Panc1 (cell line): Measurements from ENCODE around the gene FMN2. TPM values are rescaled to one million over a fixed set of nuclear protein-coding genes. Genes with fewer than 3 reads are reported as not detected.

Experiments used
- ATAC-seq: fragments of 200-7000 bp; cut with Tn5 transposase; 2 replicates; pipeline ENCODE4 v1.9.1; 2020; ENCODE audit warnings: mild to moderate bottlenecking, moderate library complexity
- BruUV-seq: library from RNA; stranded (reverse); fragments of 400-500 nt; replicated peaks from 2 replicates; lab custom pipeline; 2021; lab: Mats Ljungman, UMichigan
- CTCF ChIA-PET: fragments of 300-600 bp; sonication (Branson Sonifier 250); formaldehyde crosslinking; loops from one replicate; lab custom pipeline; 2022; ENCODE audit warnings: antibody characterized with exemption; lab: Charles Lee
- POLR2A ChIA-PET: fragments of 300-600 bp; sonication (Branson Sonifier 250); formaldehyde crosslinking; loops from one replicate; lab custom pipeline; 2022; ENCODE audit warnings: antibody characterized with exemption; lab: Charles Lee
- DNase-seq: peaks from one replicate; pipeline ENCODE4 v3.0.0-alpha.2; 2010; ENCODE audit warnings: low read depth, low spot score
- H3K27ac ChIP-seq: 2 replicates; pipeline ENCODE4 v1.5.1; 2011; ENCODE audit warnings: mild to moderate bottlenecking, low read length, inconsistent platforms
- H3K27me3 ChIP-seq: fragments of 200-500 bp; sonication (Bioruptor generic); 2 replicates; pipeline ENCODE4 v1.6.0; 2014; ENCODE audit warnings: low read length, inconsistent platforms; ENCODE audit not compliant: control insufficient read depth, insufficient read depth
- H3K36me3 ChIP-seq: fragments of 200-500 bp; sonication (Bioruptor generic); 2 replicates; pipeline ENCODE4 v1.5.1; 2014; ENCODE audit warnings: inconsistent platforms, mild to moderate bottlenecking, low read length, moderate library complexity; ENCODE audit not compliant: control insufficient read depth, insufficient read depth
- H3K4me1 ChIP-seq: 2 replicates; pipeline ENCODE4 v1.5.1; 2011; ENCODE audit warnings: inconsistent platforms, mild to moderate bottlenecking, low read length, moderate library complexity; ENCODE audit not compliant: control insufficient read depth, insufficient read depth
- H3K4me3 ChIP-seq, 2 experiments: 2 replicates each; pipeline ENCODE4 v1.5.1; 2011 to 2012; ENCODE audit warnings: low read depth in 2 of 2, low read length in 2 of 2, mild to moderate bottlenecking in 2 of 2, inconsistent platforms in 1 of 2, moderate library complexity in 1 of 2
- H3K9me3 ChIP-seq: fragments of 200-500 bp; sonication (Bioruptor generic); 2 replicates; pipeline ENCODE4 v1.5.1; 2014; ENCODE audit warnings: low read depth, mild to moderate bottlenecking, inconsistent platforms, low read length, moderate library complexity; ENCODE audit not compliant: control insufficient read depth, insufficient read depth
- CTCF ChIP-seq: fragments of 450-650 bp; IDR thresholded peaks from 2 replicates; pipeline ENCODE4 v1.5.1; 2017; ENCODE audit warnings: mild to moderate bottlenecking
- POLR2AphosphoS5 ChIP-seq: IDR thresholded peaks from 2 replicates; pipeline ENCODE4 v1.6.1; 2012; ENCODE audit warnings: mild to moderate bottlenecking, low read depth, low read length, moderate library complexity
- REST ChIP-seq, 2 experiments: IDR thresholded peaks; 2 replicates each; pipeline ENCODE4 v1.6.1; 2011 to 2012; ENCODE audit warnings: low read depth in 2 of 2, control low read depth in 1 of 2, low read length in 1 of 2, mild to moderate bottlenecking in 1 of 2, moderate library complexity in 1 of 2; ENCODE audit not compliant: insufficient read depth in 1 of 2
- SIN3A ChIP-seq: IDR thresholded peaks from 2 replicates; pipeline ENCODE4 v1.6.1; 2012; ENCODE audit warnings: low read depth, mild to moderate bottlenecking, low read length, moderate library complexity, borderline replicate concordance; ENCODE audit not compliant: insufficient read depth
- TCF7L2 ChIP-seq: IDR thresholded peaks from 2 replicates; pipeline ENCODE4 v1.6.1; 2011; ENCODE audit warnings: mild to moderate bottlenecking, low read depth, low read length, inconsistent platforms
- in situ Hi-C: cut with HindIII; loops from 2 replicates; pipeline ENCODE4 v1.10.0; 2016; ENCODE audit warnings: low sequenced_read_pairs, low pct_unique_long_range_greater_than_20kb
- intact Hi-C: fragments of 100-400 bp; cut with micrococcal nuclease; formaldehyde crosslinking; loops from one replicate; pipeline ENCODE4 v1.10.0; 2022; ENCODE audit not compliant: unreplicated experiment
- total RNA-seq: library from RNA; stranded (reverse); gene quantifications from one replicate; pipeline ENCODE4 v1.2.1, GENCODE V29; 2021; ENCODE audit not compliant: unreplicated experiment

The FMN2 gene
- total RNA-seq, 1 experiment from 2014 or later, result 1.9 TPM

GRCh38 chr1:240343045-240343444 is 251.4 kb downstream of the FMN2 start:
- ChIA-PET CTCF (no interaction called here), POLR2A (no interaction called here)
- Histone ChIP-seq H3K4me1 (no peaks in the 10 kb centered on the region), H3K27ac (no peak overlapping the region), H3K36me3 (no peaks in the 10 kb centered on the region), H3K27me3 (no peaks in the 10 kb centered on the region), H3K4me3 (no peak overlapping the region), H3K9me3 (no peaks in the 10 kb centered on the region)
- intact Hi-C loops, result no loop called here
- in situ Hi-C loops, result no loop called here
- TF ChIP-seq REST (IDR thresholded peaks at IDR 0.05; ENCODE audit: insufficient read depth in 1 of 2, low read depth in 2 of 2, low read length in 1 of 2) (no peak), CTCF (no peak), SIN3A (no peak), POLR2AphosphoS5 (no peak), TCF7L2 (no peak)
- BruUV-seq, result no TSS peak
- ATAC-seq (no peak), DNase-seq (no peak)

DNA sequence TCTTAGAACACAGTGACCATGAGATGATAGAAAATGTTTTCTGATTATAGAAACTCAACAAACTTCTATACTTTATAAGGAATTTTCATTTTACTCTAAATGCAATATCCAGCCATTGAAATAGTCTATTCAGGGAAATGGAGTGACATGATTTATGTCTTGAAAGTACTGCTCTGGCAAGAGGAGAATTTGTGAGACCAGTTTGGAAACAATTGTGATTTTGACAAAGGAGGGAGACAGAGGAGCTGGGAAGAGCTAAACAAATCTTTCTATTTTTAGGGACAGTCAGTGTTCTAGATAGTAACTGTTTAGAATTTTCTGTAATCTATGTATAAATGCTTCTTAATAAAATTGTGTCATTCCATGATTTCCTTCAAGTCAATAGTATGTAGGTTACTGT is 252.3 kb downstream of the FMN2 start:
- Histone ChIP-seq H3K36me3 (no peaks in the 10 kb centered on the region), H3K27ac (no peak overlapping the region), H3K4me3 (no peak overlapping the region), H3K9me3 (no peaks in the 10 kb centered on the region), H3K27me3 (no peaks in the 10 kb centered on the region), H3K4me1 (no peaks in the 10 kb centered on the region)
- POLR2A ChIA-PET, result no interaction called here
- in situ Hi-C loops, result no loop called here
- TF ChIP-seq SIN3A, result no peak
- no peak for TF ChIP-seq POLR2AphosphoS5
- TF ChIP-seq CTCF, result no peak
- TF ChIP-seq REST (IDR thresholded peaks at IDR 0.05; ENCODE audit: insufficient read depth in 1 of 2, low read depth in 2 of 2, low read length in 1 of 2), result no peak
- TF ChIP-seq TCF7L2, result no peak
- intact Hi-C loops, result no loop called here
- ATAC-seq, result no peak
- no peak for DNase-seq
- BruUV-seq, result no TSS peak
- CTCF ChIA-PET, result no interaction called here
